HG02885 (cell line): ENCODE measurements around the gene CEACAM19.
"Not testable (repeated sequence)": the region's sequence is repeated elsewhere in the genome, so short reads cannot be mapped to it uniquely, and the experiment has no call there.

Source experiments
- ATAC-seq: cut with Tn5 transposase; IDR thresholded peaks from one replicate; pipeline ENCODE4 v1.9.1; 2021; ENCODE audit warnings: mild to moderate bottlenecking; ENCODE audit not compliant: unreplicated experiment, poor library complexity

The CEACAM19 gene

GRCh38 chr19:44670027-44670426, 1.3 kb upstream of the CEACAM19 start:
- ATAC-seq = not testable (repeated sequence)

GRCh38 chr19:44672226-44672625, 944 bp downstream of the CEACAM19 start:
- no peak for ATAC-seq

GRCh38 chr19:44673510-44673909, 2.2 kb downstream of the CEACAM19 start:
- ATAC-seq = no peak

- no peak for ATAC-seq
Observed at GRCh38 chr19:44675521-44675920, 4.2 kb downstream of the CEACAM19 start.

- no peak for ATAC-seq
Observed at GRCh38 chr19:44677019-44677811, 5.9 kb downstream of the CEACAM19 start.

GRCh38 chr19:44680536-44680935, 9.3 kb downstream of the CEACAM19 start:
- no peak for ATAC-seq

- no peak for ATAC-seq
Observed at GRCh38 chr19:44681992-44682790, 10.9 kb downstream of the CEACAM19 start.

GRCh38 chr19:44682807-44683206, 11.5 kb downstream of the CEACAM19 start:
- ATAC-seq = no peak

GRCh38 chr19:44683434-44684210, 12.3 kb downstream of the CEACAM19 start:
- ATAC-seq = no peak

- ATAC-seq = not testable (repeated sequence)
Observed at GRCh38 chr19:44684396-44684795, 13.1 kb downstream of the CEACAM19 start.

- no peak for ATAC-seq
Observed at GRCh38 chr19:44684892-44685863, 13.9 kb downstream of the CEACAM19 start.

GRCh38 chr19:44685877-44686276, 14.6 kb downstream of the CEACAM19 start:
- no peak for ATAC-seq

GRCh38 chr19:44686896-44687295, 15.6 kb downstream of the CEACAM19 start:
- no peak for ATAC-seq

- no peak for ATAC-seq
Observed at GRCh38 chr19:44687888-44688287, 16.6 kb downstream of the CEACAM19 start.

- ATAC-seq = no peak
Observed at GRCh38 chr19:44689290-44690130, 18.2 kb downstream of the CEACAM19 start.

GRCh38 chr19:44690131-44690440, 18.8 kb downstream of the CEACAM19 start:
- ATAC-seq = no peak

- ATAC-seq = no peak
Observed at GRCh38 chr19:44692379-44692721, 21.1 kb downstream of the CEACAM19 start.

GRCh38 chr19:44694184-44694579, 22.9 kb downstream of the CEACAM19 start:
- ATAC-seq = no peak
